Ovary (tissue), 9 donors: ENCODE measurements around the gene VIPR2. TPM values are rescaled to one million over a fixed set of nuclear protein-coding genes. Genes with fewer than 3 reads are reported as not detected.

Source experiments
- DNase-seq, 5 donors: peaks; one replicate each; pipeline ENCODE4 v3.0.0-alpha.2; 2019 to 2020
- H3K27ac ChIP-seq, 2 donors: fragments of 200-600 bp; one replicate each; pipeline versions ENCODE4 v1.5.1 to v1.8.0; 2019 to 2022
- H3K27me3 ChIP-seq: fragments of 200-600 bp; one replicate; pipeline ENCODE4 v1.8.0; 2022
- H3K36me3 ChIP-seq: fragments of 200-600 bp; sonication (generic); one replicate; pipeline ENCODE4 v1.5.1; 2019
- H3K4me1 ChIP-seq: one replicate; pipeline ENCODE4 v1.8.1; 2013; ENCODE audit warnings: mild to moderate bottlenecking, moderate library complexity; ENCODE audit not compliant: insufficient read depth
- H3K4me3 ChIP-seq: fragments of 200-600 bp; sonication (generic); one replicate; pipeline ENCODE4 v1.5.1; 2017
- H3K9me3 ChIP-seq, 2 donors: fragments of 200-600 bp in 1 of 2; sonication (generic) in 1 of 2; one replicate each; pipeline versions ENCODE4 v1.5.1 to v1.8.1; 2013 to 2019; ENCODE audit warnings: mild to moderate bottlenecking in 1 of 2, moderate library complexity in 1 of 2
- CTCF ChIP-seq, 3 donors: fragments of 450-650 bp in 2 of 3; fragments of 200-600 bp in 1 of 3; IDR thresholded peaks; one replicate each; pipeline versions ENCODE4 v1.5.1 to v1.8.0; 2016 to 2022; ENCODE audit warnings: antibody characterized with exemption in 3 of 3, mild to moderate bottlenecking in 1 of 3
- EP300 ChIP-seq: sonication (generic); formaldehyde crosslinking; IDR thresholded peaks from one replicate; pipeline ENCODE4 v1.6.1; 2017; ENCODE audit warnings: antibody characterized with exemption
- POLR2A ChIP-seq: fragments of 450-650 bp; IDR thresholded peaks from one replicate; pipeline ENCODE4 v1.6.1; 2017; ENCODE audit warnings: antibody characterized with exemption, mild to moderate bottlenecking, moderate library complexity
- WGBS, 3 donors: extraction: QIAGEN DNeasy Blood & Tissue Kit in 1 of 3; methylation state at CpG; one replicate each; pipeline versions ENCODE4 v1.1.5 to v1.1.7; 2013 to 2017; 5-methylcytosine and 5-hydroxymethylcytosine counted together
- intact Hi-C, 4 donors: fragments of 100-400 bp; cut with DNase I; formaldehyde crosslinking; loops; one replicate each; pipeline versions ENCODE4 v1.11.0 to v1.15.1; 2022 to 2023
- polyA plus RNA-seq, 2 donors: library from polyadenylated mRNA; stranded (reverse); fragments of 200-250 nt in 1 of 2; fragments of 350-450 nt in 1 of 2; fragmentation: Illumina TruSeq in 1 of 2; extraction: RNeasy Lipid Tissue Mini Kit (QIAGEN cat#74804) in 1 of 2; gene quantifications; one replicate each; pipeline ENCODE4 v1.2.3, GENCODE V29; 2013 to 2014
- total RNA-seq, 7 donors: library from RNA; depleted of rRNA in 2 of 7; stranded (reverse); fragments of >200 nt in 2 of 7; fragmentation: NEBNext Ultra II Directional in 3 of 7; extraction: Animal tissue kit (Norgen Biotek cat#: 25700) in 3 of 7; gene quantifications; one replicate each; pipeline versions ENCODE4 v1.1.0 to v1.2.4, GENCODE V29; 2016 to 2023
- donor health status: DM: no; HTN: no; CAD: no; lungs with moderate emphysema.
- donor health status: DM: no; HTN: no; CAD: no.
- donor health status: Bipolar disorder and iron deficiency.
- donor health status: DM: yes; HTN: yes; CAD: no.
- donor health status: DM: no; HTN: no; CAD: no.
- donor health status: DM: yes; HTN: yes; CAD: no.

The VIPR2 gene
- total and polyA plus RNA-seq, 9 donors = 3.6 to 18.0 (median 9.0) TPM

- no peak for DNase-seq
- 86 to 92% (median 86%) methylated on average over 3 of the region's 3 CpGs for WGBS, 3 donors
- no peak overlapping the region for H3K4me3 ChIP-seq
- TF ChIP-seq EP300 = no peak
- TF ChIP-seq POLR2A = no peak
- TF ChIP-seq CTCF (IDR thresholded peaks at IDR 0.05) = no peak
- H3K27me3 ChIP-seq = no peaks in the 10 kb centered on the region
- no peak overlapping the region for H3K27ac ChIP-seq
- intact Hi-C loops = no loop called here
- no peaks in the 10 kb centered on the region for H3K36me3 ChIP-seq
- H3K9me3 ChIP-seq = no peaks in the 10 kb centered on the region
- peaks cover 12% of the 10 kb centered on the region for H3K4me1 ChIP-seq
Measured at GRCh38 chr7:159192013-159192412, 47.3 kb upstream of the VIPR2 start.

- H3K27me3 ChIP-seq = no peaks in the 10 kb centered on the region
- H3K4me1 ChIP-seq = peaks cover 12% of the 10 kb centered on the region
- no peaks in the 10 kb centered on the region for H3K9me3 ChIP-seq
- H3K4me3 ChIP-seq = no peak overlapping the region
- TF ChIP-seq EP300 = no peak
- TF ChIP-seq POLR2A = no peak
- TF ChIP-seq CTCF (IDR thresholded peaks at IDR 0.05) = no peak
- no peak for DNase-seq
- H3K36me3 ChIP-seq = no peaks in the 10 kb centered on the region
- WGBS, 3 donors = 60 to 80% (median 67%) methylated on average over 11 of the region's 11 CpGs
- intact Hi-C loops = no loop called here
- H3K27ac ChIP-seq = no peak overlapping the region
Measured at GRCh38 chr7:159191236-159191635, 46.6 kb upstream of the VIPR2 start.

- Histone ChIP-seq H3K27ac (no peak overlapping the region), H3K27me3 (no peaks in the 10 kb centered on the region), H3K4me3 (no peak overlapping the region), H3K36me3 (no peaks in the 10 kb centered on the region), H3K9me3 (no peaks in the 10 kb centered on the region), H3K4me1 (peaks cover 4% of the 10 kb centered on the region)
- no peak for DNase-seq
- intact Hi-C loops = no loop called here
- no peak for TF ChIP-seq EP300
- TF ChIP-seq CTCF (IDR thresholded peaks at IDR 0.05) = no peak
- TF ChIP-seq POLR2A = no peak
Measured at GRCh38 chr7:159188011-159188410, 43.3 kb upstream of the VIPR2 start.

DNA sequence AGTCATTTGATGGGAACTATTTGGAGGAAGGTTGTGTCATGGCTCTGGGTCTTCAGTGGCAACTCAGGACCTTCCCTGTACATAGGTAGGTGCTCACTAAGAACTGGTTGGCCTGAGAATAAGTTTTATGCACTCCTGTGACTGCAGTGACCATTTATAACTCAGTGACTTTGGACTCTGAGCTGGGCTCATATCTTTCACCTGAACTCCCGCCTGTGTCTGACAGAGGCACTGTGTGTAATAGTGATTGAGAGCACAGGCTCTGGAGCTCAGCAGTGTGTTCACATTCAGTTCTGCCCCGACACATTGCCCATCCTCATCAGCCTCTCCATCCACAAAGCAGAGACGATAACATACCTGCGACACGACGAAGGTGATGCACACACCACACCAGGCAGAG lies 34.6 kb upstream of the VIPR2 start:
- no peaks in the 10 kb centered on the region for H3K27me3 ChIP-seq
- H3K4me1 ChIP-seq = no peaks in the 10 kb centered on the region
- intact Hi-C loops = no loop called here
- H3K4me3 ChIP-seq = no peak overlapping the region
- WGBS, 3 donors = 88 to 98% (median 93%) methylated on average over 6 of the region's 6 CpGs
- no peak overlapping the region for H3K27ac ChIP-seq
- TF ChIP-seq EP300 (no peak), CTCF (IDR thresholded peaks at IDR 0.05) (no peak), POLR2A (no peak)
- no peak for DNase-seq
- no peaks in the 10 kb centered on the region for H3K9me3 ChIP-seq
- no peaks in the 10 kb centered on the region for H3K36me3 ChIP-seq
